Neutrophil (primary cell): ENCODE results near the gene MPST.

Experiments used
- H3K27ac ChIP-seq: fragments of 200-600 bp; sonication (generic); 2 replicates; pipeline ENCODE4 v1.5.1; 2016; ENCODE audit warnings: mild to moderate bottlenecking, moderate library complexity
- H3K27me3 ChIP-seq: fragments of 200-600 bp; sonication (generic); 2 replicates; pipeline ENCODE4 v1.6.0; 2016; ENCODE audit warnings: mild to moderate bottlenecking
- H3K36me3 ChIP-seq: fragments of 200-600 bp; sonication (generic); 2 replicates; pipeline ENCODE4 v1.5.1; 2017
- H3K4me1 ChIP-seq, 2 experiments: fragments of 200-600 bp in 1 of 2; sonication (generic) in 1 of 2; 1 replicate in 1 of 2; 2 replicates in 1 of 2; pipeline versions ENCODE4 v1.5.1 to v1.6.1; 2013 to 2016; ENCODE audit warnings: low read depth in 1 of 2, low read length in 1 of 2, mild to moderate bottlenecking in 1 of 2, moderate library complexity in 1 of 2; ENCODE audit not compliant: control insufficient read depth in 1 of 2, insufficient read depth in 1 of 2
- H3K4me3 ChIP-seq, 2 experiments: fragments of 200-600 bp in 1 of 2; sonication (generic) in 1 of 2; 1 replicate in 1 of 2; 2 replicates in 1 of 2; pipeline ENCODE4 v1.5.1; 2013 to 2016; ENCODE audit warnings: low read depth in 1 of 2, low read length in 1 of 2, mild to moderate bottlenecking in 1 of 2, moderate library complexity in 1 of 2
- H3K9me3 ChIP-seq: fragments of 200-600 bp; sonication (generic); 2 replicates; pipeline ENCODE4 v1.5.1; 2016
- CTCF ChIP-seq: fragments of 200-600 bp; sonication (generic); IDR thresholded peaks from 2 replicates; pipeline ENCODE4 v1.5.1; 2016; ENCODE audit warnings: antibody characterized with exemption

Gene MPST

GRCh38 chr22:37039466-37039865 lies 19.9 kb downstream of the MPST start:
- H3K27ac ChIP-seq, result no peak overlapping the region
- no peak overlapping the region for H3K4me3 ChIP-seq
- TF ChIP-seq CTCF, result no peak
- H3K27me3 ChIP-seq, result peaks cover 5% of the 10 kb centered on the region
- H3K36me3 ChIP-seq, result no peaks in the 10 kb centered on the region
- no peaks in the 10 kb centered on the region for H3K4me1 ChIP-seq
- no peaks in the 10 kb centered on the region for H3K9me3 ChIP-seq

- no peak overlapping the region for H3K4me3 ChIP-seq
- H3K27ac ChIP-seq, result no peak overlapping the region
- H3K4me1 ChIP-seq, result no peaks in the 10 kb centered on the region
- no peaks in the 10 kb centered on the region for H3K36me3 ChIP-seq
- TF ChIP-seq CTCF, result no peak
- H3K9me3 ChIP-seq, result no peaks in the 10 kb centered on the region
- H3K27me3 ChIP-seq, result no peaks in the 10 kb centered on the region
These were observed 23.8 kb downstream of the MPST start for GRCh38 chr22:37043209-37043827.

GRCh38 chr22:37043828-37044538 lies 24.4 kb downstream of the MPST start:
- Histone ChIP-seq H3K36me3 (no peaks in the 10 kb centered on the region), H3K4me3 (no peak overlapping the region), H3K27ac (no peak overlapping the region), H3K27me3 (no peaks in the 10 kb centered on the region), H3K4me1 (no peaks in the 10 kb centered on the region), H3K9me3 (no peaks in the 10 kb centered on the region)
- TF ChIP-seq CTCF, result peak; percentile 40

- H3K27me3 ChIP-seq, result peaks cover 6% of the 10 kb centered on the region
- H3K4me3 ChIP-seq, result no peak overlapping the region
- no peaks in the 10 kb centered on the region for H3K9me3 ChIP-seq
- no peaks in the 10 kb centered on the region for H3K36me3 ChIP-seq
- no peak for TF ChIP-seq CTCF
- no peak overlapping the region for H3K27ac ChIP-seq
- H3K4me1 ChIP-seq, result no peaks in the 10 kb centered on the region
These were observed 25.4 kb downstream of the MPST start for GRCh38 chr22:37044634-37045625.

- Histone ChIP-seq H3K4me1 (peaks cover 8% of the 10 kb centered on the region in 2 experiments), H3K27ac (no peak overlapping the region), H3K4me3 (no peak overlapping the region), H3K27me3 (peaks cover 16% of the 10 kb centered on the region), H3K9me3 (no peaks in the 10 kb centered on the region), H3K36me3 (no peaks in the 10 kb centered on the region)
- TF ChIP-seq CTCF, result no peak
These were observed 26.4 kb downstream of the MPST start for GRCh38 chr22:37045958-37046357.
